GM12878 (cell line): ENCODE data around the gene DHRS1. TPM values are rescaled to one million over a fixed set of nuclear protein-coding genes. Genes with fewer than 3 reads are reported as not detected.

Experiments used
- ATAC-seq: fragments of 200-7000 bp; cut with Tn5 transposase; 3 replicates; pipeline ENCODE4 v1.9.1; 2020; ENCODE audit warnings: mild to moderate bottlenecking, moderate library complexity
- BruUV-seq: library from RNA; stranded (reverse); fragments of 400-500 nt; replicated peaks from 2 replicates; lab custom pipeline; 2021; lab: Mats Ljungman, UMichigan
- CTCF ChIA-PET: fragments of 300-600 bp; sonication (Branson Sonifier 250); formaldehyde crosslinking; extraction: SDS; loops from one replicate; lab custom pipeline; 2021; ENCODE audit warnings: inconsistent platforms; lab: Yijun Ruan, JAX
- POLR2A ChIA-PET: fragments of 350-600 bp; formaldehyde crosslinking; extraction: SDS; loops from one replicate; lab custom pipeline; 2021; ENCODE audit warnings: inconsistent platforms; lab: Charles Lee
- RAD21 ChIA-PET: fragments of 300-600 bp; sonication (Branson Sonifier 250); formaldehyde crosslinking; loops from one replicate; lab custom pipeline; 2023; ENCODE audit warnings: antibody characterized with exemption; ENCODE audit not compliant: unreplicated experiment; lab: Charles Lee
- SMC1A ChIA-PET: fragments of 300-600 bp; sonication (Branson Sonifier 250); formaldehyde crosslinking; loops from one replicate; lab custom pipeline; 2023; ENCODE audit not compliant: unreplicated experiment, uncharacterized antibody; lab: Charles Lee
- DNase-seq: peaks from one replicate; pipeline ENCODE4 v3.0.0-alpha.2; 2011; ENCODE audit warnings: low read depth, low spot score
- FAIRE-seq: peaks from 3 replicates; lab custom pipeline; 2011; peaks lifted over from hg19 to GRCh38; lab: Jason Lieb, UNC
- H2AFZ ChIP-seq: 2 replicates; pipeline ENCODE4 v1.6.0; 2011; ENCODE audit warnings: low read depth, low read length, control low read depth; ENCODE audit not compliant: control insufficient read depth
- H3K27ac ChIP-seq: 2 replicates; pipeline ENCODE4 v1.5.1; 2011; ENCODE audit warnings: control low read depth; ENCODE audit not compliant: control insufficient read depth, insufficient read depth
- H3K27me3 ChIP-seq, 2 experiments: replicated peaks in 1 of 2; 2 replicates each; pipeline versions ENCODE4 v1.6.0 to v1.6.1; 2011; ENCODE audit warnings: low read length in 1 of 2; ENCODE audit not compliant: control insufficient read depth in 2 of 2, insufficient read depth in 2 of 2
- H3K36me3 ChIP-seq, 2 experiments: 2 replicates each; pipeline ENCODE4 v1.5.1; 2011; ENCODE audit warnings: low read length in 1 of 2; ENCODE audit not compliant: control insufficient read depth in 2 of 2, insufficient read depth in 2 of 2
- H3K4me1 ChIP-seq: 2 replicates; pipeline ENCODE4 v1.6.1; 2011; ENCODE audit warnings: mild to moderate bottlenecking, low read length, moderate library complexity, mixed read lengths; ENCODE audit not compliant: control insufficient read depth, insufficient read depth
- H3K4me2 ChIP-seq: 2 replicates; pipeline ENCODE4 v1.6.0; 2011; ENCODE audit warnings: control low read depth; ENCODE audit not compliant: control insufficient read depth, insufficient read depth
- H3K4me3 ChIP-seq: fragments of 200-600 bp; sonication (generic); 2 replicates; pipeline ENCODE4 v1.5.1; 2016
- H3K79me2 ChIP-seq: 2 replicates; pipeline ENCODE4 v1.6.0; 2011; ENCODE audit warnings: low read length; ENCODE audit not compliant: control insufficient read depth, insufficient read depth
- H3K9ac ChIP-seq: 2 replicates; pipeline ENCODE4 v1.8.0; 2011; ENCODE audit warnings: low read length, control low read depth, mixed read lengths; ENCODE audit not compliant: control insufficient read depth, insufficient read depth
- H3K9me3 ChIP-seq: replicated peaks from 3 replicates; pipeline ENCODE4 v1.5.1; 2011; ENCODE audit warnings: mild to moderate bottlenecking, low read length; ENCODE audit not compliant: control insufficient read depth, insufficient read depth
- H4K20me1 ChIP-seq: 2 replicates; pipeline ENCODE4 v1.6.0; 2011; ENCODE audit not compliant: control insufficient read depth, insufficient read depth
- CBX3 ChIP-seq: fragments of 200-600 bp; sonication (generic); IDR thresholded peaks from 2 replicates; pipeline ENCODE4 v1.6.1; 2016; ENCODE audit warnings: low read depth, borderline replicate concordance
- E2F4 ChIP-seq: IDR thresholded peaks from 2 replicates; pipeline ENCODE4 v1.6.1; 2012; ENCODE audit warnings: low read depth, low read length, improper control_type of control experiment
- ESRRA ChIP-seq: IDR thresholded peaks from 2 replicates; pipeline ENCODE4 v1.6.1; 2012; ENCODE audit warnings: mild to moderate bottlenecking, low read length, improper control_type of control experiment
- FOXM1 ChIP-seq: IDR thresholded peaks from 2 replicates; pipeline ENCODE4 v1.6.1; 2012; ENCODE audit warnings: low read depth, mild to moderate bottlenecking, inconsistent platforms, low read length, moderate library complexity
- IRF3 ChIP-seq: fragments of 450-650 bp; IDR thresholded peaks from 2 replicates; pipeline ENCODE4 v1.6.1; 2014; ENCODE audit warnings: mild to moderate bottlenecking
- IRF5 ChIP-seq: fragments of 450-650 bp; IDR thresholded peaks from 2 replicates; pipeline ENCODE4 v1.6.1; 2017; ENCODE audit warnings: borderline replicate concordance
- JUND ChIP-seq: IDR thresholded peaks from 2 replicates; pipeline ENCODE4 v1.6.1; 2012; ENCODE audit warnings: low read depth, mild to moderate bottlenecking, low read length, improper control_type of control experiment, moderate library complexity
- MTA2 ChIP-seq: fragments of 450-650 bp; IDR thresholded peaks from 2 replicates; pipeline ENCODE4 v1.6.1; 2016; ENCODE audit warnings: low read depth, mild to moderate bottlenecking, moderate library complexity
- PAX5 ChIP-seq: IDR thresholded peaks from 2 replicates; pipeline ENCODE4 v1.6.1; 2011; ENCODE audit warnings: low read depth, low read length, borderline replicate concordance
- SREBF1 ChIP-seq: IDR thresholded peaks from 2 replicates; pipeline ENCODE4 v1.6.1; 2012; ENCODE audit warnings: mild to moderate bottlenecking, low read length
- TCF7 ChIP-seq: IDR thresholded peaks from 2 replicates; pipeline ENCODE4 v1.6.1; 2014; ENCODE audit warnings: antibody characterized with exemption, borderline replicate concordance
- ZSCAN29 ChIP-seq: fragments of 450-650 bp; IDR thresholded peaks from 2 replicates; pipeline ENCODE4 v1.6.1; 2017; ENCODE audit warnings: mild to moderate bottlenecking, moderate library complexity
- whole genome bisulfite sequencing: methylation state at CpG from one replicate; pipeline ENCODE4 v1.1.6; 2016; ENCODE audit warnings: low lambda C conversion rate; ENCODE audit not compliant: insufficient replicate concordance, insufficient coverage; ENCODE audit errors: missing lambda C conversion rate; 5-methylcytosine and 5-hydroxymethylcytosine counted together
- in situ Hi-C: fragments of 300-500 bp; cut with MboI; formaldehyde crosslinking; loops from 9 replicates; pipeline ENCODE4 v1.14.3; 2018; ENCODE audit warnings: mixed read lengths
- intact Hi-C: fragments of 100-400 bp; cut with micrococcal nuclease; formaldehyde crosslinking; loops from one replicate; pipeline ENCODE4 v1.14.2; 2022; ENCODE audit not compliant: unreplicated experiment
- polyA plus RNA-seq, 11 experiments: library from polyadenylated mRNA; depleted of rRNA in 4 of 11; unstranded in 6 of 11; stranded (reverse) in 5 of 11; fragments of >200 nt; fragmentation: Nextera tagmentation in 4 of 11; fragmentation: Illumina TruSeq in 1 of 11; extraction: Ambion mirVana in 4 of 11; extraction: Trizol in 1 of 11; gene quantifications; 1 replicate in 1 of 11; 2 replicates in 10 of 11; pipeline versions ENCODE4 v1.2.1 to v1.2.3, GENCODE V29; 2011 to 2016; ENCODE audit warnings: inconsistent platforms in 2 of 11, missing spikeins in 2 of 11, low read depth in 1 of 11
- total RNA-seq, 4 experiments: library from RNA; depleted of rRNA in 3 of 4; stranded (reverse); fragments of >200 nt in 3 of 4; fragmentation: Illumina TruSeq in 1 of 4; extraction: Trizol in 1 of 4; gene quantifications; 2 replicates each; pipeline versions ENCODE4 v1.2.1 to v1.2.3, GENCODE V29; 2013 to 2021

Gene DHRS1
- total and polyA plus RNA-seq, 10 of the 15 experiments (the other 5 are each of a cell fraction or from before 2014, with no cell fraction given), result 12.1 to 45.0 (median 25.7) TPM

- Histone ChIP-seq H3K27me3 (no peaks in the 10 kb centered on the region), H3K9ac (no peak overlapping the region), H3K36me3 (no peaks in the 10 kb centered on the region; a peak in 2 of 4 replicates), H4K20me1 (no peaks in the 10 kb centered on the region), H3K79me2 (no peaks in the 10 kb centered on the region), H3K9me3 (no peaks in the 10 kb centered on the region), H3K4me3 (no peak overlapping the region), H2AFZ (no peak overlapping the region), H3K27ac (no peak overlapping the region), H3K4me1 (no peaks in the 10 kb centered on the region), H3K4me2 (no peak overlapping the region)
- intact Hi-C loops (no loop called here), in situ Hi-C loops (no loop called here)
- FAIRE-seq, result no peak
- 81% methylated on average over 15 of the region's 16 CpGs for WGBS
- ChIA-PET RAD21 (no interaction called here), CTCF (no interaction called here), POLR2A (no interaction called here), SMC1A (interaction anchor here (0.8 kb wide), 1 partner anchor 13 kb away, joined by 3 read pairs; no protein-coding TSS in a partner anchor)
- TF ChIP-seq E2F4 (no peak), SREBF1 (no peak), ESRRA (no peak), IRF5 (no peak), JUND (no peak), CBX3 (no peak), IRF3 (no peak), ZSCAN29 (no peak), FOXM1 (no peak), PAX5 (no peak), MTA2 (no peak), TCF7 (no peak)
- no TSS peak for BruUV-seq
- no peak for DNase-seq
- ATAC-seq, result no peak
Observed at GRCh38 chr14:24259282-24260025, 40.1 kb downstream of the DHRS1 start.
